Muscle of arm (tissue), 12 donors: ENCODE measurements around the gene ZNFX1. TPM values are rescaled to one million over a fixed set of nuclear protein-coding genes. Genes with fewer than 3 reads are reported as not detected.
"Not testable (repeated sequence)": the region's sequence is repeated elsewhere in the genome, so short reads cannot be mapped to it uniquely, and the experiment has no call there.

ENCODE experiments used
- DNase-seq: peaks from one replicate; pipeline ENCODE4 v3.0.0-alpha.2; 2013
- polyA plus RNA-seq, 12 donors: library from polyadenylated mRNA; unstranded; fragments of 120-200 nt; gene quantifications; one replicate each; pipeline ENCODE4 v1.2.1, GENCODE V29; 2013; ENCODE audit not compliant: insufficient read length in 12 of 12

The ZNFX1 gene
- polyA plus RNA-seq, 12 donors, result 6.9 to 17.0 (median 10.3) TPM; not detected in 1

GRCh38 chr20:49294002-49294654, 16.3 kb upstream of the ZNFX1 start:
- DNase-seq, result not testable (repeated sequence)

GRCh38 chr20:49293122-49293521, 15.3 kb upstream of the ZNFX1 start:
- no peak for DNase-seq

GRCh38 chr20:49292010-49292409, 14.2 kb upstream of the ZNFX1 start:
- no peak for DNase-seq

GRCh38 chr20:49291200-49291599, 13.3 kb upstream of the ZNFX1 start:
- no peak for DNase-seq

GRCh38 chr20:49290608-49291191, 12.8 kb upstream of the ZNFX1 start:
- DNase-seq, result no peak

- no peak for DNase-seq
Measured at GRCh38 chr20:49288784-49289696, 11.2 kb upstream of the ZNFX1 start.

GRCh38 chr20:49288250-49288751, 10.4 kb upstream of the ZNFX1 start:
- DNase-seq, result no peak

GRCh38 chr20:49287555-49288249, 9.8 kb upstream of the ZNFX1 start:
- no peak for DNase-seq

- no peak for DNase-seq
Measured at GRCh38 chr20:49286689-49287551, 9.1 kb upstream of the ZNFX1 start.

- DNase-seq, result no peak
Measured at GRCh38 chr20:49285813-49286494, 8.1 kb upstream of the ZNFX1 start.

- DNase-seq, result no peak
Measured at GRCh38 chr20:49285233-49285668, 7.4 kb upstream of the ZNFX1 start.

GRCh38 chr20:49284818-49285217, 7.0 kb upstream of the ZNFX1 start:
- no peak for DNase-seq

- DNase-seq, result no peak
Measured at GRCh38 chr20:49283703-49284625, 6.1 kb upstream of the ZNFX1 start.

- DNase-seq, result no peak
Measured at GRCh38 chr20:49283176-49283702, 5.4 kb upstream of the ZNFX1 start.

GRCh38 chr20:49282584-49283171, 4.8 kb upstream of the ZNFX1 start:
- no peak for DNase-seq

GRCh38 chr20:49281913-49282467, 4.1 kb upstream of the ZNFX1 start:
- DNase-seq, result no peak

- DNase-seq, result no peak
Measured at GRCh38 chr20:49281059-49281912, 3.4 kb upstream of the ZNFX1 start.
